Keratinocyte (primary cell): ENCODE results near the gene TMEM53. TPM values are rescaled to one million over a fixed set of nuclear protein-coding genes. Genes with fewer than 3 reads are reported as not detected.

Source experiments
- DNase-seq: peaks from one replicate; pipeline ENCODE4 v3.0.0-alpha.2; 2011; ENCODE audit warnings: low read depth, missing footprints, low spot score
- FAIRE-seq: peaks from 2 replicates; lab custom pipeline; 2011; peaks lifted over from hg19 to GRCh38; lab: Jason Lieb, UNC
- H2AFZ ChIP-seq: 2 replicates; pipeline ENCODE4 v1.6.0; 2012; ENCODE audit warnings: low read length, control low read depth, inconsistent platforms; ENCODE audit not compliant: control insufficient read depth
- H3K27ac ChIP-seq: 2 replicates; pipeline ENCODE4 v1.5.1; 2011; ENCODE audit warnings: low read length; ENCODE audit not compliant: control insufficient read depth, insufficient read depth
- H3K27me3 ChIP-seq: 3 replicates; pipeline ENCODE4 v1.6.0; 2011; ENCODE audit warnings: low read length; ENCODE audit not compliant: control insufficient read depth, insufficient read depth; ENCODE audit errors: extremely low read depth
- H3K36me3 ChIP-seq, 2 experiments: 2 replicates in 1 of 2; 3 replicates in 1 of 2; pipeline ENCODE4 v1.5.1; 2011; ENCODE audit warnings: low read length in 2 of 2, mild to moderate bottlenecking in 1 of 2; ENCODE audit not compliant: control insufficient read depth in 2 of 2, insufficient read depth in 2 of 2; ENCODE audit errors: extremely low read depth in 1 of 2
- H3K4me1 ChIP-seq: 3 replicates; pipeline ENCODE4 v1.5.1; 2011; ENCODE audit warnings: low read length; ENCODE audit not compliant: control insufficient read depth, insufficient read depth; ENCODE audit errors: extremely low read depth
- H3K4me2 ChIP-seq: 3 replicates; pipeline ENCODE4 v1.6.0; 2011; ENCODE audit warnings: low read depth, low read length; ENCODE audit not compliant: control insufficient read depth, insufficient read depth; ENCODE audit errors: extremely low read depth
- H3K4me3 ChIP-seq, 3 experiments: fragments of 200-600 bp in 1 of 3; sonication (generic) in 1 of 3; 2 replicates in 2 of 3; 3 replicates in 1 of 3; pipeline ENCODE4 v1.5.1; 2011 to 2016; ENCODE audit warnings: low read length in 3 of 3, mild to moderate bottlenecking in 3 of 3, control low read depth in 2 of 3, inconsistent platforms in 1 of 3, low read depth in 1 of 3, mixed read lengths in 1 of 3, mixed run types in 1 of 3, moderate library complexity in 1 of 3; ENCODE audit not compliant: control insufficient read depth in 2 of 3, insufficient read depth in 2 of 3; ENCODE audit errors: extremely low read depth in 1 of 3
- H3K79me2 ChIP-seq: 2 replicates; pipeline ENCODE4 v1.6.0; 2012; ENCODE audit warnings: low read length; ENCODE audit not compliant: control insufficient read depth, insufficient read depth
- H3K9ac ChIP-seq: 3 replicates; pipeline ENCODE4 v1.6.0; 2011; ENCODE audit warnings: low read length; ENCODE audit not compliant: control insufficient read depth, insufficient read depth; ENCODE audit errors: extremely low read depth
- H3K9me1 ChIP-seq: 3 replicates; pipeline ENCODE4 v1.6.0; 2011; ENCODE audit warnings: low read length; ENCODE audit not compliant: control insufficient read depth, insufficient read depth; ENCODE audit errors: extremely low read depth
- H3K9me3 ChIP-seq: 2 replicates; pipeline ENCODE4 v1.5.1; 2012; ENCODE audit warnings: low read depth, low read length; ENCODE audit not compliant: control insufficient read depth
- H4K20me1 ChIP-seq: 3 replicates; pipeline ENCODE4 v1.6.0; 2011; ENCODE audit warnings: low read length; ENCODE audit not compliant: control insufficient read depth, insufficient read depth; ENCODE audit errors: extremely low read depth
- CTCF ChIP-seq, 3 experiments: IDR thresholded peaks in 1 of 3; conservative IDR thresholded peaks in 1 of 3; optimal IDR thresholded peaks in 1 of 3; 2 replicates in 2 of 3; 3 replicates in 1 of 3; pipeline versions ENCODE3 to v1.5.1; 2011; ENCODE audit warnings: low read length in 3 of 3, mild to moderate bottlenecking in 3 of 3, moderate library complexity in 2 of 3, control low read depth in 1 of 3, inconsistent platforms in 1 of 3; ENCODE audit not compliant: insufficient read depth in 2 of 3; ENCODE audit errors: extremely low read depth in 1 of 3
- EZH2 ChIP-seq: IDR thresholded peaks from one replicate; pipeline ENCODE4 v1.6.1; 2012; ENCODE audit warnings: inconsistent platforms, mild to moderate bottlenecking, low read length, moderate library complexity
- dilution Hi-C: fragments of 300-500 bp; cut with MboI; formaldehyde crosslinking; loops from one replicate; pipeline ENCODE4 v1.7.0; 2020; ENCODE audit warnings: low sequenced_read_pairs; ENCODE audit not compliant: extremely low pct_ligation_motif_present
- polyA plus RNA-seq, 5 experiments: library from polyadenylated mRNA; depleted of rRNA in 3 of 5; stranded (reverse) in 3 of 5; stranded (forward) in 1 of 5; unstranded in 1 of 5; fragments of >200 nt; gene quantifications; 1 replicate in 1 of 5; 2 replicates in 3 of 5; 3 replicates in 1 of 5; pipeline versions ENCODE4 v1.2.1 to v1.2.3, GENCODE V29; 2011 to 2012; ENCODE audit warnings: missing spikeins in 2 of 5, low read depth in 1 of 5, low replicate concordance in 1 of 5

TMEM53 gene
- polyA plus RNA-seq, 1 donor (not counting 4 experiments of a cell fraction or from before 2014, with no cell fraction given): 5.6 TPM

GRCh38 chr1:44678120-44678519 lies 3.8 kb upstream of the TMEM53 start:
- Histone ChIP-seq H3K79me2 (no peaks in the 10 kb centered on the region), H3K9me3 (no peaks in the 10 kb centered on the region), H2AFZ (no peak overlapping the region), H3K4me3 (no peak overlapping the region), H4K20me1 (no peaks in the 10 kb centered on the region), H3K36me3 (peaks cover 0 to 2% of the 10 kb centered on the region in 2 experiments), H3K27me3 (no peaks in the 10 kb centered on the region), H3K9ac (no peak overlapping the region), H3K4me1 (peaks cover 10% of the 10 kb centered on the region), H3K9me1 (peaks cover under 1% of the 10 kb centered on the region), H3K27ac (no peak overlapping the region), H3K4me2 (no peak overlapping the region)
- FAIRE-seq: no peak
- no peak for TF ChIP-seq CTCF (optimal IDR thresholded peaks at IDR 0.05 in 1 of 3, IDR thresholded peaks at IDR 0.05 in 1 of 3, conservative IDR thresholded peaks at IDR 0.05 in 1 of 3; ENCODE audit: extremely low read depth in 1 of 3, insufficient read depth in 2 of 3, low read length in 3 of 3)
- no peak for TF ChIP-seq EZH2
- dilution Hi-C loops: no loop called here
- no peak for DNase-seq

- Histone ChIP-seq H3K27ac (no peak overlapping the region), H3K9me3 (no peaks in the 10 kb centered on the region), H3K9me1 (peaks cover 2% of the 10 kb centered on the region), H3K9ac (no peak overlapping the region), H3K4me3 (no peak overlapping the region), H4K20me1 (no peaks in the 10 kb centered on the region), H3K36me3 (peaks cover 0 to 2% of the 10 kb centered on the region in 2 experiments), H3K4me1 (peaks cover 17% of the 10 kb centered on the region), H3K27me3 (no peaks in the 10 kb centered on the region), H3K79me2 (no peaks in the 10 kb centered on the region), H3K4me2 (no peak overlapping the region), H2AFZ (no peak overlapping the region)
- no peak for TF ChIP-seq EZH2
- peak; percentile 28 to 63 (median 44) for TF ChIP-seq CTCF (optimal IDR thresholded peaks at IDR 0.05 in 1 of 3, IDR thresholded peaks at IDR 0.05 in 1 of 3, conservative IDR thresholded peaks at IDR 0.05 in 1 of 3; ENCODE audit: extremely low read depth in 1 of 3, insufficient read depth in 2 of 3, low read length in 3 of 3)
- no peak for DNase-seq
- no peak for FAIRE-seq
- dilution Hi-C loops: no loop called here
These were observed 3.0 kb upstream of the TMEM53 start for GRCh38 chr1:44677201-44677766.
